Measurements from ENCODE around the gene FAM78A. TPM values are rescaled to one million over a fixed set of nuclear protein-coding genes. Genes with fewer than 3 reads are reported as not detected.

Gene FAM78A
- total RNA-seq, 1 experiment from 2014 or later: 3.0 TPM

DNA sequence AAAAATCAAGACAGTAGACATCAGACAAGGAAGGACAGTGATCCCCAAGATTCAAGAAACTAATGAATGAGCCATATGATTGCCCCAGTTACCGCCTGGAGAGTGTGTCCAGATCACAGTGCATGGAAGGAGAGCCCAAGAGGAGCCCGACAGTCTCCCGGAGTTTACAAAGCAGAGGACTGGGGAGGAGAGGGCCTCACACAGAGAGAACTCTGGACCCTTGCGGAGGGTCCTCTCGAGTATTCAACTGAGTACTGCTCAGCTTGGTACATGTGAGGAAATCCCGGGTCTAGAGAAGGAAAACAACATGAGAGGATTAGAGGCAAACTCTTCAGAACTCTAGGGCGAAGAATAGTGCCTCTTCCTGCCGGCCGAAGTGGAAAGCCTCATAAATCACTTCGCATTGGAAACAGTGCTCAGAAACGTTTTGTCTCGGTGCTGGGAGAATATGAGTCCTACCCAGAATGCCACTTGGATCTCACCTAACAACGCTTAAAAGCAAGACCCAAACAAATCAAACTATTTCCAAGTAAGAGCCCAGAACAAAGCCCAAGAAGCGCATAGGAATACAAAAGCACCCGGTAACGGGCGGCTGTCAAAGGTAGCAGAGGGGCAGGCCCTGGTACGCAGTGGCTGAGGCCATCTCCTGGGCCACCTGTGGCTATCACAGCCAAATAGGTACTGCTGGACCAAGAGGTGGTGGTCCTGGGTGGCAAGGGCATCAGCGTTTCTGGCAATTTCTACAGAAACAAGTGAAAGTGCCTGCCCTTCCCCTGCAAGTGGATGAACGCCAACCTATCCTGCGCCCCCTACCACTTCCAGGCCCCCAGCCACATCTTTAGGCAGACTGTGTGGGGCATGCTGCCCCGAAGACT lies 36.0 kb downstream of the FAM78A start:
- Mint-ChIP-seq H3K4me3 (no peak overlapping the region), H3K27ac (no peak overlapping the region), H3K4me1 (peaks cover 21% of the 10 kb centered on the region), H3K27me3 (ENCODE audit: low read depth) (no peaks in the 10 kb centered on the region), H3K9me3 (peaks cover 17% of the 10 kb centered on the region), H3K36me3 (peaks cover 5% of the 10 kb centered on the region)
- DNase-seq (ENCODE audit: low spot score) (no peak), ATAC-seq (no peak)
- CTCF ChIA-PET: no interaction called here
- TF ChIP-seq, protein P1, sequence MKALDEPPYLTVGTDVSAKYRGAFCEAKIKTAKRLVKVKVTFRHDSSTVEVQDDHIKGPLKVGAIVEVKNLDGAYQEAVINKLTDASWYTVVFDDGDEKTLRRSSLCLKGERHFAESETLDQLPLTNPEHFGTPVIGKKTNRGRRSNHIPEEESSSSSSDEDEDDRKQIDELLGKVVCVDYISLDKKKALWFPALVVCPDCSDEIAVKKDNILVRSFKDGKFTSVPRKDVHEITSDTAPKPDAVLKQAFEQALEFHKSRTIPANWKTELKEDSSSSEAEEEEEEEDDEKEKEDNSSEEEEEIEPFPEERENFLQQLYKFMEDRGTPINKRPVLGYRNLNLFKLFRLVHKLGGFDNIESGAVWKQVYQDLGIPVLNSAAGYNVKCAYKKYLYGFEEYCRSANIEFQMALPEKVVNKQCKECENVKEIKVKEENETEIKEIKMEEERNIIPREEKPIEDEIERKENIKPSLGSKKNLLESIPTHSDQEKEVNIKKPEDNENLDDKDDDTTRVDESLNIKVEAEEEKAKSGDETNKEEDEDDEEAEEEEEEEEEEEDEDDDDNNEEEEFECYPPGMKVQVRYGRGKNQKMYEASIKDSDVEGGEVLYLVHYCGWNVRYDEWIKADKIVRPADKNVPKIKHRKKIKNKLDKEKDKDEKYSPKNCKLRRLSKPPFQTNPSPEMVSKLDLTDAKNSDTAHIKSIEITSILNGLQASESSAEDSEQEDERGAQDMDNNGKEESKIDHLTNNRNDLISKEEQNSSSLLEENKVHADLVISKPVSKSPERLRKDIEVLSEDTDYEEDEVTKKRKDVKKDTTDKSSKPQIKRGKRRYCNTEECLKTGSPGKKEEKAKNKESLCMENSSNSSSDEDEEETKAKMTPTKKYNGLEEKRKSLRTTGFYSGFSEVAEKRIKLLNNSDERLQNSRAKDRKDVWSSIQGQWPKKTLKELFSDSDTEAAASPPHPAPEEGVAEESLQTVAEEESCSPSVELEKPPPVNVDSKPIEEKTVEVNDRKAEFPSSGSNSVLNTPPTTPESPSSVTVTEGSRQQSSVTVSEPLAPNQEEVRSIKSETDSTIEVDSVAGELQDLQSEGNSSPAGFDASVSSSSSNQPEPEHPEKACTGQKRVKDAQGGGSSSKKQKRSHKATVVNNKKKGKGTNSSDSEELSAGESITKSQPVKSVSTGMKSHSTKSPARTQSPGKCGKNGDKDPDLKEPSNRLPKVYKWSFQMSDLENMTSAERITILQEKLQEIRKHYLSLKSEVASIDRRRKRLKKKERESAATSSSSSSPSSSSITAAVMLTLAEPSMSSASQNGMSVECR (CRISPR knock-in tag; IDR thresholded peaks at IDR 0.05; ENCODE audit: borderline replicate concordance): no peak
- no peak for TF ChIP-seq ERG (CRISPR knock-in tag; IDR thresholded peaks at IDR 0.05)
- TF ChIP-seq TEAD4 (CRISPR knock-in tag; IDR thresholded peaks at IDR 0.05): no peak
- no peak for TF ChIP-seq NFE2L1 (CRISPR knock-in tag; IDR thresholded peaks at IDR 0.05)
- TF ChIP-seq JUN (CRISPR knock-in tag; IDR thresholded peaks at IDR 0.05): no peak
- TF ChIP-seq, protein P2, sequence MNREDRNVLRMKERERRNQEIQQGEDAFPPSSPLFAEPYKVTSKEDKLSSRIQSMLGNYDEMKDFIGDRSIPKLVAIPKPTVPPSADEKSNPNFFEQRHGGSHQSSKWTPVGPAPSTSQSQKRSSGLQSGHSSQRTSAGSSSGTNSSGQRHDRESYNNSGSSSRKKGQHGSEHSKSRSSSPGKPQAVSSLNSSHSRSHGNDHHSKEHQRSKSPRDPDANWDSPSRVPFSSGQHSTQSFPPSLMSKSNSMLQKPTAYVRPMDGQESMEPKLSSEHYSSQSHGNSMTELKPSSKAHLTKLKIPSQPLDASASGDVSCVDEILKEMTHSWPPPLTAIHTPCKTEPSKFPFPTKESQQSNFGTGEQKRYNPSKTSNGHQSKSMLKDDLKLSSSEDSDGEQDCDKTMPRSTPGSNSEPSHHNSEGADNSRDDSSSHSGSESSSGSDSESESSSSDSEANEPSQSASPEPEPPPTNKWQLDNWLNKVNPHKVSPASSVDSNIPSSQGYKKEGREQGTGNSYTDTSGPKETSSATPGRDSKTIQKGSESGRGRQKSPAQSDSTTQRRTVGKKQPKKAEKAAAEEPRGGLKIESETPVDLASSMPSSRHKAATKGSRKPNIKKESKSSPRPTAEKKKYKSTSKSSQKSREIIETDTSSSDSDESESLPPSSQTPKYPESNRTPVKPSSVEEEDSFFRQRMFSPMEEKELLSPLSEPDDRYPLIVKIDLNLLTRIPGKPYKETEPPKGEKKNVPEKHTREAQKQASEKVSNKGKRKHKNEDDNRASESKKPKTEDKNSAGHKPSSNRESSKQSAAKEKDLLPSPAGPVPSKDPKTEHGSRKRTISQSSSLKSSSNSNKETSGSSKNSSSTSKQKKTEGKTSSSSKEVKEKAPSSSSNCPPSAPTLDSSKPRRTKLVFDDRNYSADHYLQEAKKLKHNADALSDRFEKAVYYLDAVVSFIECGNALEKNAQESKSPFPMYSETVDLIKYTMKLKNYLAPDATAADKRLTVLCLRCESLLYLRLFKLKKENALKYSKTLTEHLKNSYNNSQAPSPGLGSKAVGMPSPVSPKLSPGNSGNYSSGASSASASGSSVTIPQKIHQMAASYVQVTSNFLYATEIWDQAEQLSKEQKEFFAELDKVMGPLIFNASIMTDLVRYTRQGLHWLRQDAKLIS (CRISPR knock-in tag; IDR thresholded peaks at IDR 0.05; ENCODE audit: borderline replicate concordance): no peak
- no peak for TF ChIP-seq TP53 (CRISPR knock-in tag; IDR thresholded peaks at IDR 0.05)
- no peak for TF ChIP-seq ZNF232 (CRISPR knock-in tag; IDR thresholded peaks at IDR 0.05)
- TF ChIP-seq ZBTB21 (CRISPR knock-in tag; IDR thresholded peaks at IDR 0.05; ENCODE audit: borderline replicate concordance): no peak
- TF ChIP-seq, protein P3, sequence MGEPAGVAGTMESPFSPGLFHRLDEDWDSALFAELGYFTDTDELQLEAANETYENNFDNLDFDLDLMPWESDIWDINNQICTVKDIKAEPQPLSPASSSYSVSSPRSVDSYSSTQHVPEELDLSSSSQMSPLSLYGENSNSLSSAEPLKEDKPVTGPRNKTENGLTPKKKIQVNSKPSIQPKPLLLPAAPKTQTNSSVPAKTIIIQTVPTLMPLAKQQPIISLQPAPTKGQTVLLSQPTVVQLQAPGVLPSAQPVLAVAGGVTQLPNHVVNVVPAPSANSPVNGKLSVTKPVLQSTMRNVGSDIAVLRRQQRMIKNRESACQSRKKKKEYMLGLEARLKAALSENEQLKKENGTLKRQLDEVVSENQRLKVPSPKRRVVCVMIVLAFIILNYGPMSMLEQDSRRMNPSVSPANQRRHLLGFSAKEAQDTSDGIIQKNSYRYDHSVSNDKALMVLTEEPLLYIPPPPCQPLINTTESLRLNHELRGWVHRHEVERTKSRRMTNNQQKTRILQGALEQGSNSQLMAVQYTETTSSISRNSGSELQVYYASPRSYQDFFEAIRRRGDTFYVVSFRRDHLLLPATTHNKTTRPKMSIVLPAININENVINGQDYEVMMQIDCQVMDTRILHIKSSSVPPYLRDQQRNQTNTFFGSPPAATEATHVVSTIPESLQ (CRISPR knock-in tag; IDR thresholded peaks at IDR 0.05): no peak
- no peak for TF ChIP-seq IRF2 (CRISPR knock-in tag; IDR thresholded peaks at IDR 0.05; ENCODE audit: borderline replicate concordance, low read depth)
- no peak for TF ChIP-seq ZNF423 (CRISPR knock-in tag; IDR thresholded peaks at IDR 0.05)
- TF ChIP-seq SMAD4 (CRISPR knock-in tag; IDR thresholded peaks at IDR 0.05): no peak
- POLR2A ChIA-PET: no interaction called here
